ENCODE data around the gene ACAA2. TPM values are rescaled to one million over a fixed set of nuclear protein-coding genes. Genes with fewer than 3 reads are reported as not detected.
"Not testable (repeated sequence)": the region's sequence is repeated elsewhere in the genome, so short reads cannot be mapped to it uniquely, and the experiment has no call there.

Gene ACAA2
- total and polyA plus RNA-seq, 9 donors: 56.4 to 73.9 (median 66.9) TPM

DNA sequence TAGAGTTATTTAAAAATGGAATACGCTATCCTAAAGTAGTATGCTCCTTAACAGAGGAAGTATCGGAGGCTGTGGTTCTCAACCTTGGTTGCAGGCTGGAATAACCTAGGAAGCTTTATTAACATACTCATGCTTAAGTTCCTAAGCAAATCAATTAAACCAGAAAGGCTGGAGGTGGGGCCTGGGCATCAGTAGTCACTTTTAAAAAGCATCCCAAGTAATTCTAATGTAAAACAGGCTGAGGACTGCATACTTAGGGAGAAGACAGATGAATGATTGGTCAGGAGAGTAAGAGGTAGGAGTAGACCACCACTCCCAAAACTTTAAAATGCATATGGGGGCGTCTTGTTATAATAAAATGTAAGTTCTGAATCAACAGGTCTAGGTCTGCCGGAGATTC lies 15.3 kb downstream of the ACAA2 start:
- DNase-seq: no peak
- Histone ChIP-seq H3K27ac (ENCODE audit: low read length) (no peak overlapping the region), H3K9me3 (replicated peaks; ENCODE audit: control insufficient read depth, low read depth, low read length) (no peaks in the 10 kb centered on the region), H3K4me3 (ENCODE audit: low read length) (no peak overlapping the region), H3K4me1 (ENCODE audit: control insufficient read depth, insufficient read depth, low read length) (no peaks in the 10 kb centered on the region), H3K27me3 (ENCODE audit: control insufficient read depth, insufficient read depth, low read length) (no peaks in the 10 kb centered on the region), H3K36me3 (ENCODE audit: control insufficient read depth, insufficient read depth, low read length) (peaks cover 12% of the 10 kb centered on the region)
- WGBS (ENCODE audit: insufficient coverage): no CpG with 5 or more reads among the region's 4 CpGs

DNA sequence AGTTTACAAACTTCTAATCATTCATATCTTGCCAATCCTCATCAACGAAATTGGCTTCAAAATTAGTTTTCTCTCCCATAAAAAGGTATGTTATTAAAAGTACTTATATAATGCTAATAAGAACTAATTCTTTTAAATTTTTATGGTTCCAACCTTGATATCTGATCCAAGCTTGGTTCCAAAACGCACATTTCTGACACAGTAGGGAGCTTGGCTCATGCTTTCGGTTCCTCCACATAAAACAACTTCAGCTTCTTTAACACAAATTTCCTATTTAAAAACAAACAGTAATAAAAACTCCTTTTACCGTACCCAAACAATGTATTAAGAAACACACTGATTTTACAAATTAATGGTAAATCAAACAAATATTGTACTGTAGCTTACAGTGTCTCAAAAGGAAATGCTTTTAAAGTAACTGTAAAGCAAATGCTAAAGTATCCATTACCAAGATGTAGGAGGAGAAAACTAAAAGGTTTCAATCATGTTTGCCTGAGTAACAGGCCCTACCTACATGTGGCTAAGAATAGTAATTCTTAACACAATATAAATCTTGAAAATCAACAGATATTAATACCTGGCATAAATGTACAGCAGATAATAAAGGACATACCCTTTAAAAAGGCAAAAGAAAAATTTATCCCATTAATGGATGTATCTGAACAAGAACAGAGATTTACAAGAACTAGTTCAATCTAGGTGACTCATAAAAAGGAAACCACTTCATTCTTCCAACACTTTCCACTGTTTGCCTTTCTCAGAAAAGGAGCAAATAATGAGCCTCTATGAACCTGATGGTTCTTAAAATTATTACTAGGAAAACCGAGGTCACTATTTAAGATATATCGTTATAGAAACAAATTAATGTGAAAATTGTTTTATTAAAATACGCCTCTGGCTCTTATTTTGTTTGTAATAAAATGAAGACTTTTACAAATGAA lies 17.5 kb downstream of the ACAA2 start:
- DNase-seq: no peak
- Histone ChIP-seq H3K4me3 (ENCODE audit: low read length) (no peak overlapping the region), H3K9me3 (replicated peaks; ENCODE audit: control insufficient read depth, low read depth, low read length) (no peaks in the 10 kb centered on the region), H3K4me1 (ENCODE audit: control insufficient read depth, insufficient read depth, low read length) (no peaks in the 10 kb centered on the region), H3K27ac (ENCODE audit: low read length) (no peak overlapping the region), H3K36me3 (ENCODE audit: control insufficient read depth, insufficient read depth, low read length) (peaks cover 16% of the 10 kb centered on the region), H3K27me3 (ENCODE audit: control insufficient read depth, insufficient read depth, low read length) (no peaks in the 10 kb centered on the region)
- 72% methylated on average over 2 of the region's 7 CpGs for WGBS (ENCODE audit: insufficient coverage)

DNA sequence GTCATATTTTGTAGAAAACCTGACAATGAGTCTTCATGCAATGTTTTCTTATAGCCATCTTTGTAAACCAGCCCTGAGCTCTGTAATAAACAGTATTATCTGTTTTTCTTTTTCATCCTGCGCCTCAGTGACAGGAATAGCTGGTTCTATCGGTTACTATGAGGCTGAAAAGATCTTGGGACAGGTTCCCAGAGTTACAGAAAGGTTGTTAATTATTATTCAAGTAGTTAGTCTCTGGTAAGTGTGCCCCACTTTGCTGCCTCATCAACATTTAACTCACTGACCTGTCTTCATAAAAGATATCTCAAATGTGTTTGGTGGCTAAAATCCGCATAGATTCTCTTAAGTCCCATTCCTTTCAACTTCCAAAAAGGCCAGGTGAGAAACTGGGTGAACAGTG lies 18.6 kb downstream of the ACAA2 start:
- no peak overlapping the region for H3K4me3 ChIP-seq (ENCODE audit: low read length)
- no peaks in the 10 kb centered on the region for H3K27me3 ChIP-seq (ENCODE audit: control insufficient read depth, insufficient read depth, low read length)
- WGBS (ENCODE audit: insufficient coverage): no CpG with 5 or more reads among the region's 3 CpGs
- peaks cover 21% of the 10 kb centered on the region for H3K36me3 ChIP-seq (ENCODE audit: control insufficient read depth, insufficient read depth, low read length)
- no peak for DNase-seq
- H3K9me3 ChIP-seq (replicated peaks; ENCODE audit: control insufficient read depth, low read depth, low read length): no peaks in the 10 kb centered on the region
- H3K4me1 ChIP-seq (ENCODE audit: control insufficient read depth, insufficient read depth, low read length): no peaks in the 10 kb centered on the region
- H3K27ac ChIP-seq (ENCODE audit: low read length): no peak overlapping the region

DNA sequence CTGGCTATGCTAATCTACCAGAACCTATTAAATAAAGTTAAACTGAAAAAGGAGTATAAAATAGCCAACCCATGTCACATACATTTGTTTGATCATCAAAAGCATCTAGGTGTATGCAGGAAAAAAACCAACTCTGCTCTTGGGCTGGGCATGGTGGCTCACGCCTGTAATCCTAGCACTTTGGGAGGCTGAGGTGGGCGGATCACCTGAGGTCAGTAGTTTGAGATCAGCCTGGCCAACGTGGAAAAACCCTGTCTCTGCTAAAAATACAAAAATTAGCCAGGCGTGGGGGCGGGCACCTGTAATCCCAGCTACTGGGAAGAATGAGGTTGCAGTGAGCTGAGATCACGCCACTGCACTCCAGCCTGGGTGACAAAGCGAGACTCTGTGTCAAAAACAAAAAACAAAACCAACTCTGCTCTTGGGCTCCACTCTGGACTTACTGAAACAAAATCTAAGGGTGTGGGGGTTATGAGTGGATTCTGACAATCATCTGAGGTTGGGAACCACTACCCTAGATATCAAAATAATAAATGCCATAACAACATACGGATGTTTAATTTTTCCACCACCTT lies 23.7 kb downstream of the ACAA2 start:
- H3K9me3 ChIP-seq (replicated peaks; ENCODE audit: control insufficient read depth, low read depth, low read length); H3K4me3 ChIP-seq (ENCODE audit: low read length); DNase-seq; H3K4me1 ChIP-seq (ENCODE audit: control insufficient read depth, insufficient read depth, low read length); H3K27me3 ChIP-seq (ENCODE audit: control insufficient read depth, insufficient read depth, low read length); H3K27ac ChIP-seq (ENCODE audit: low read length): not testable (repeated sequence)
- H3K36me3 ChIP-seq (ENCODE audit: control insufficient read depth, insufficient read depth, low read length): peaks cover 27% of the 10 kb centered on the region
- 100% methylated on average over 1 of the region's 8 CpGs for WGBS (ENCODE audit: insufficient coverage)

DNA sequence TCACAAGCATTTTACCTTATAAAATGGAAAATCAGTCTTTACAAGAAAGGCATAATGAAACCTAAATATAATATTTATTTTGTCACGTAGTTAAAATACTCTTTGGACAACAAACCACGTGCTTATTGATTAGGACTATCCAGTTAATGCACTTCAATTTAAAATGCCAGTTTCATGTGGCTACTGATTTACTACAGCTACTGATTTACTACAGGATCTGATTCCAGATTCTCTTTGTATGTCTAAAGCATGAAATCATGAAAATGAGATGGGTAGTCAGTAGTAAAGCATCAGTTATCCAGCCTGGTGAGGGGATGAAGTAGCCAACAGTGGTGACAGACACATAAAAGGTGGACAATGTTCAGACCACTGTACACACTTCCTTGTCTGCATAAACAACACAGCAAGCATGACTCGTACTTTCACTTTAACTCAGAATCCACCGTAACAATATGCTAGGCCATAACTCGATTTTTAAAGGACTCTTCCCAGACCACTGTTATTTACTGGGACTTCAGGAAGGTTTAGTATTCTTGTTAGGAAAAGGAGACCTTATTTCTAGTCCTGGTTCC lies 24.9 kb downstream of the ACAA2 start:
- no peak for DNase-seq
- peaks cover 26% of the 10 kb centered on the region for H3K36me3 ChIP-seq (ENCODE audit: control insufficient read depth, insufficient read depth, low read length)
- no CpG with 5 or more reads among the region's 5 CpGs for WGBS (ENCODE audit: insufficient coverage)

DNA sequence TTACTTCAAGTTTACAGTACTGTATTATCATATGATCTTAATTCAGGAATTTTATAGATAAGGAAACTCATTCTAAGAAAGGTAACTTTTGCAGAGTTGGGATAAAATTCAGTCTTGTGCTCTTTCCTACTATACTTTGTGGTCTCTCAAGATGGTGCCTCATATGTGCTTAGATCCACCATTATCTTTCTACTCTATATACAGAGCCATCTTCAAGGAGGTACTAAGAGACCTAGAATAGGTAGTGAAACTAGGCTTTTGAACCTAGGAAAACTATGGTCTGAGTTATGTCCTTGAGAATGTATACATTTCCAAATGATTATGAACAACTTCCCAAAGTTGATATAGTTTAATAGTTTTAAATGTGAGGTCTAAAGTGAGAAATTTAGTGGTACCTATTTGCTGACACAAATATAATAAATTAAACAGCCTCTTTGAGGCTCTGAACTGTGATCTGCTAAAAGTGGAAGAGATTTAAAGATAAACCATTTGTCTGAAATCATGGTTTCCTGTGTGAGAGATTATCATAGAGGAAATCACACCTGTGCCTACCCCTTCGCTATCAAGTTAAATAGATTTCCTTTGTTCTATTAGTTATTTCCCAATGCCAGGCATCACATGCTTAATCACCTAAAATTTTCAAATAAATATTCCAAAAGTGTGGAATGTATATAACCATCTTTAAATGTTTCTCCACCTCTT lies 27.2 kb downstream of the ACAA2 start:
- Histone ChIP-seq H3K36me3 (ENCODE audit: control insufficient read depth, insufficient read depth, low read length) (peaks cover 31% of the 10 kb centered on the region), H3K27ac (ENCODE audit: low read length) (no peak overlapping the region), H3K4me3 (ENCODE audit: low read length) (no peak overlapping the region), H3K9me3 (replicated peaks; ENCODE audit: control insufficient read depth, low read depth, low read length) (no peaks in the 10 kb centered on the region), H3K4me1 (ENCODE audit: control insufficient read depth, insufficient read depth, low read length) (no peaks in the 10 kb centered on the region), H3K27me3 (ENCODE audit: control insufficient read depth, insufficient read depth, low read length) (no peaks in the 10 kb centered on the region)
- no CpG with 5 or more reads among the region's 1 CpG for WGBS (ENCODE audit: insufficient coverage)
- DNase-seq: no peak

More for the DNA sequence above, 24.9 kb downstream of the ACAA2 start:
- Histone ChIP-seq H3K27ac (ENCODE audit: low read length) (no peak overlapping the region), H3K4me3 (ENCODE audit: low read length) (no peak overlapping the region), H3K9me3 (replicated peaks; ENCODE audit: control insufficient read depth, low read depth, low read length) (no peaks in the 10 kb centered on the region), H3K4me1 (ENCODE audit: control insufficient read depth, insufficient read depth, low read length) (no peaks in the 10 kb centered on the region), H3K27me3 (ENCODE audit: control insufficient read depth, insufficient read depth, low read length) (no peaks in the 10 kb centered on the region)

DNA sequence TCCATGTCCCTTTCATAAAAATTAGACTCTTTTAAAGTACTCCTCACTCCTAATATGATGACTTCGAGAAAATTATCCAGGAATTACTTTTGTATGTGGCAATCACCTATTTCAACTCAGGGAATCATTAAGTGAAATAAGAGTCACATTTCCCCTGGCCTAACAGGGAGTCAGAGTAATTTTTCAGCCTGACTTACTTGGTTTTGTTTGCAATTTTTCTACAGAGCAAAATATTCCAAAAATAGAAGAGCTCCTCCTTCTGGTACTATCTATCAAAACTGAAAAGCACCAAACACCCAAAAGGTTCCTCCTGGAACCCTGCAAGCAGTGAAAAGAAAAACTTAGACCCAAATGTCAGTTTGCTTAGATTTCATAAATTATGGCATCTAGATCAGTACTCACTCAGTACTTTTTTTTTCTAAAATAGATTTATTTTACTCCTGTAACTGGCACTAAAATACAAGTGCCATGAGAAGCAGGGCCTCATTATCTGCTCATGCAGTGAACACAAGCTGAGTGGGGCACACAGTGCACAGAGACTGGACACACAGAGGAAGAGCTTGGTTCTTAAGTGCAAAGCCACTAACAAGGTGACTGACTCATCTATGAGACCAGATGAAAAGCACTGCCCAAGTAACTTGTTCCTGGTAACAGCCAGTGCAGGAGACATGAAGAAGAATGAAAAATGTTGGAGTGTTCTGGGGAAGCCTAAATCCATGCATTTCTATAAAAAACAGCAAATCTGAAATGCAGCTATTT lies 28.7 kb downstream of the ACAA2 start:
- peaks cover 36% of the 10 kb centered on the region for H3K36me3 ChIP-seq (ENCODE audit: control insufficient read depth, insufficient read depth, low read length)
- no peak overlapping the region for H3K27ac ChIP-seq (ENCODE audit: low read length)
- no CpG with 5 or more reads among the region's 1 CpG for WGBS (ENCODE audit: insufficient coverage)

DNA sequence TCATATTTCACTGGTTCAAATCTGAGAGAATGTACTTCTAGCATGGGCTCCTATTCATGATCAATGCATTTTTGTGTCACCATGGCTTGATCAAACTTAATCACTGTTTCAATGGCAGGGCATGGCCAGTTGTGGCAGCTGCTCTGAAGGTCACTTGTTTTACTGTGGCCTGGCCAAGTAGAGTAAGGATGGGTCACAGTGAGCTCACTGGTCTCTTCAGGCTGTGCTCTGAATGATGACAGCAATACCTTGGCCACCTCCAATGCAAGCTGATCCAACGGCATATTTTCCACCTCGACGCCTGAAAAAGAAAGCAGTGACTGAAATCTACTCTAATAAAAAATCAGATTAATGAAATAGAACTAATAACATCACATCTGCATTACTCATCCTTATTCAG lies 29.7 kb downstream of the ACAA2 start:
- not testable (repeated sequence) for DNase-seq

More for the DNA sequence above, 28.7 kb downstream of the ACAA2 start:
- Histone ChIP-seq H3K9me3 (replicated peaks; ENCODE audit: control insufficient read depth, low read depth, low read length) (no peaks in the 10 kb centered on the region), H3K4me3 (ENCODE audit: low read length) (no peak overlapping the region), H3K27me3 (ENCODE audit: control insufficient read depth, insufficient read depth, low read length) (no peaks in the 10 kb centered on the region), H3K4me1 (ENCODE audit: control insufficient read depth, insufficient read depth, low read length) (no peaks in the 10 kb centered on the region)
- peak; percentile 36 for DNase-seq

DNA sequence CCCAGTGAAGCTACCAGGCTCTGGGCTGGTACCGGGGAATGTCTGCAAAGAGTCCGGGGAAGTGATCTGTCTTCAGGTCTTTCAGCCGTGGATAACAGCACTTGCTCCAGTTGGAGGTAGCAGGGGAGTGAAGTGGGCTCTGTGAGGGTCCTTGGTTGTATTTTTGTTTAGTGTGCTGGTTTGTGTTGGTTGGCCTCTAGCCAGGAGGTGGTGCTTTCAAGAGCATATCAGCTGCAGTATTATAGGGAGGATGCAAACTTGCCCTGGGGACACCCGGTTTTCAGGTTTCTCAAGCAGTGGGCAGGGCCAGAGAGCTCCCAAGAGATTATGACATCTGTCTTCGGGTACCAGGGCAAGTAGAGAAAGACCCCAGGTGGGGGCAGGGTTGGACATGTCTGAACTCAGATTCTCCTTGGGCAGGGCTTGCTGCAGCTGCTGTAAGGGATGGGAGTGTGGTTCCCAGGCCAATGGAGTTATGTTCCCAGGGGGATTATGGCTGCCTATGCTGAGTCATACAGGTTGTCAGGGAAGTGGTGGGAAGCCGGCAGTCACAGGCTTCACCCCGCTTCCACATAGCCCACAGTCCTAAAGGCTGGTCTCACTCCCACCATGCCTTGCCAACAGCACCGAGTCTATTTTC lies 34.4 kb downstream of the ACAA2 start:
- DNase-seq: no peak
- 71% methylated on average over 6 of the region's 8 CpGs for WGBS (ENCODE audit: insufficient coverage)
- Histone ChIP-seq H3K36me3 (ENCODE audit: control insufficient read depth, insufficient read depth, low read length) (peaks cover 33% of the 10 kb centered on the region), H3K27ac (ENCODE audit: low read length) (no peak overlapping the region), H3K4me3 (ENCODE audit: low read length) (no peak overlapping the region), H3K27me3 (ENCODE audit: control insufficient read depth, insufficient read depth, low read length) (no peaks in the 10 kb centered on the region), H3K9me3 (replicated peaks; ENCODE audit: control insufficient read depth, low read depth, low read length) (peaks cover 8% of the 10 kb centered on the region), H3K4me1 (ENCODE audit: control insufficient read depth, insufficient read depth, low read length) (no peaks in the 10 kb centered on the region)

More for the DNA sequence above, 29.7 kb downstream of the ACAA2 start:
- not testable (repeated sequence) for H3K4me3 ChIP-seq (ENCODE audit: low read length); H3K9me3 ChIP-seq (replicated peaks; ENCODE audit: control insufficient read depth, low read depth, low read length); H3K4me1 ChIP-seq (ENCODE audit: control insufficient read depth, insufficient read depth, low read length); H3K27me3 ChIP-seq (ENCODE audit: control insufficient read depth, insufficient read depth, low read length); H3K27ac ChIP-seq (ENCODE audit: low read length)
- WGBS (ENCODE audit: insufficient coverage): no CpG with 5 or more reads among the region's 3 CpGs
- peaks cover 37% of the 10 kb centered on the region for H3K36me3 ChIP-seq (ENCODE audit: control insufficient read depth, insufficient read depth, low read length)

All from muscle of leg (tissue), 11 donors.